Stimulated activated CD8-positive, alpha-beta memory T cell treated with anti-CD3 and anti-CD28 coated beads, Interleukin-4, amount 100 ng/mL, for 24 hours (primary cell): ENCODE data around the gene FBXL13.
"Not testable (repeated sequence)": the region's sequence is repeated elsewhere in the genome, so short reads cannot be mapped to it uniquely, and the experiment has no call there.

Experiments
- DNase-seq: peaks from one replicate; pipeline ENCODE4 v3.0.0-alpha.2; 2020; ENCODE audit warnings: low read depth

Gene FBXL13

DNA sequence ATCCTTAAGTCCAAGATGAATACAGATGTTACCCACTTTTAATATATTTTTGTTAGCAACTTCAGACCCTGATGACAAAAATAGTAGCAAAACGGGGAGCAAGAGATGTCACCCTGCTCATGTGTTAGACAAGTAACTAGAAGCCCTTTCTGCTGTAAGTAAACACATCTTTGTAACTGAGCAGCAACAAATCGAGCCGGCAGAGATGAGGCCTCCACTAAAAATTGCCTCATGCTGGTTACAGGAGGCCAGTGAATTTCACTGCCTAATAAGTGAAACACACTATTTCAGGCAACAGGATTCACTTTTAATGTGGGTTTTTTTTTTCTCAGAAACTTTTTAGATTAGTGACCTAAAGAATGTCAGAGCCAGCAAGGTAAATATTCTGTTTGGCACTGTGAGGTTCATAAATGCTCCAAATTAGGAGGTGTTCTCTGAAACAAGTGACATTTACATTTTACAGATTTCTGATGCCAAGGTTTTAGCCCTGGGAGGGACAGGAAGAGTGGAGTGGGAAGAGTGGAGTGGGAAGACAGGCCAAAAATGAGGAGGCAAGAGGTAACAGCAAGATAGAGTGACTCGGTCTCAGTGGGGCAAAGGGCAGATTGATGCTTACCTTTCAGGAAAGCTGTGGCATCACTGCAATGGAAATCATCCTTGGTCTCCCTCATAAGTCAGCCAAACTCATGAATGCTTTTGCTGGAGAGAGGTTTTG lies 215.4 kb downstream of the FBXL13 start:
- DNase-seq, result no peak

DNA sequence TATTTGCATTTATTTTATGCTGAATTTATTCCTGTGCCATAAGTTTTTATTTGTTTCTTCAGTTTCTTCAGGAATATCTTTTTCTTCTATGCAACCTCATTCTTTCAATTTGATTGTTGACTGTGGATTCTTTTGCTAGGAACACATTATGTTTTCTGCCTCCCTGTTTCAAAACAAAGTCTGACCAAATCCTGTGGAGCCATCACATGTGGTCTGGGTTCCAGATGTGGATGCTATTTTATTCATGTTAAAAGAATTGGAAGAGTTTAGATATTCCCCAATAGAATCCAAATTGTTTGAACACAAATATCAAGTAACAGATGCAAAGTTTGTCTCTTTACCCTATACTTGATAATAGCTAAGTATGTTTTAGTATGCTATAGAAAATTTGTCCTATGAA lies 218.6 kb downstream of the FBXL13 start:
- DNase-seq, result no peak

DNA sequence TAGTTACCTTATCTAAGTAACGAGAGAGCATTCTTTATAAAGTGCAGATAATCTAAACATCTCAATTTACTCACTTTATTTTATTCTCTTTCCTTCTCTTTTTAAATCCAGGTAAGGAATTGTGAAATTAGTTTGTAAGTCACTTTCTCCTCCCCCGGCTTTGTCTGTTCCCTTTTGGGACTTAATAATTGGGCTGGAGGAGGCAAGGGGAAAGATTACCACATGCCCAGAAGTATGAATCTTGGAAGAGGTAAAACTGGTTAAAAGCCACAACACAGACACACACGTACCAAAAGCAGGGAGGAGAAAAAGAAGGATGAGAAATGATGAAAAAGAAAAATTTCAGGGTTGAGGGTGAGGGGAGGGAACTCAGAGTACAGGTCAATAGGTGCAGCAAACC lies 225.1 kb downstream of the FBXL13 start:
- DNase-seq, result no peak

DNA sequence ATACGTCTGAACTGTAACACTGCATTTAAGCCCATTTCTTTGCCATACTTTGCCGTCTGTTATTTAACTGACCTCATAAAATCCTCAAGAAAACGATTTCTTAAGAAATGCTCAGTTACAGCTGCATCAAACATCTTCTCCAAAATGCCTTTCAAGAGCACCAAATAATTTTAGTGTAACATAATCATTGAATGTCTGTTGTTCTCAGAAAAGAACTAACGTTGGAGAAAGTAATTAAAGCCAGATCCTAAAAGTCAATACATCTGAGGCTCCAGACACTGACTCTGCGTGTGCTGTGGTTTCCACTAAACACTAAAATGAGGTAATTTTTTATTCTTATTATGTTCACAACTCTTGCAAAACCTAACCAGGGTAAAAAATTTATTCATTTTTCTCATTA lies 225.5 kb downstream of the FBXL13 start:
- DNase-seq, result no peak

DNA sequence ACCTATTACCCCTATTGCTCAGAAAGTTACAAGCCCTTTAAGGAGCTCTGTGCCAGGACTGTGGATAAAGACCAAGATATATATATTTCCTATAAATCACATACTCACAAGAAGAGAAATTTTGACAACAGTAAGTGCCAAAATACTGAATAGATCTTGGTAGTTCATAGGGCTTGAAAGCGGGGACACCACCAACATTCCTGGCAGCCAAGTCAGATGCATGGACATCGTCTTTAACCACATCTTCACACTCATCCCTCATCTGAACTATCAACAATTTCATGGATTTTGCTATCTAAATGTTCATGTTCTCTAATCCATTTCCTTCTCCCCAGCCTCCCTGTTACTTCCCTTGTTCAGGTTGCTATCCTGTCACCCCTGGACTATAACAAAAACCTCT lies 229.2 kb downstream of the FBXL13 start:
- DNase-seq, result no peak

DNA sequence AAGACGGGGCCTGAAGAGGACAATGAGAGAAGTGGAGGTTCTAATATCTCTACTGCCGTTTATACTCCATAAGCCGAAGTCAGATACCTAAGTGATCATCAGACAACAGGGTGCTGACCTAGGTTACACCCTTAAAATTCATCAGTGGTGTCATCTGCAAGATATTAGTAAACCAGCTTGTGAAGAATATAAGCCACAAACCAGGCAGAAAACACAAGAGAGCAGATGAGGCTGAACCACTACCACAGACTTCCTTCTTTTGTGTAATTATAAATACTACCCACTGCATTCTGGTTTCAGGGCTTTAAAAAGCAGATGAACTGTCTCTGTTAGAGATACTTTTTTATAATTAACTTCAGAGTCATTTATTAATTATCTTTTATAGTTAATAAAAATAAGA lies 230.7 kb downstream of the FBXL13 start:
- DNase-seq, result no peak

DNA sequence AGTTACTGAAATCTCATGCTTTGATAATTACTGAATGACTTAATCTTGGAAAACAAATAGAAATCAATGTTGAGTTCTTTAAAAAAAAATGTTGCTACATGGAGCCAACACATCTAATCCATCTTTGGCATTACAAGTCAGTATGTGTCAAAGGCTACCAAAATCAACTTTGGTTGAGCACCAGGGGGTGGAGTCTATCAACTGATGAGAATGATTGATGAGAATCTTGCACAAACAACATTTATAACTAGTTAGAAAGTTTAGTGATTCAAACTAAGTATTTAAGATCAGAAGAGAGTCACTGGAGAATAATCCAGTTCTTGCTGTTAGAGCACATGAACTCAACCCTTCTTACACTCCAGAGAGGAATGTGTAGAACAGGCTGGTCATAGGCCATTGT lies 232.3 kb downstream of the FBXL13 start:
- DNase-seq, result no peak

DNA sequence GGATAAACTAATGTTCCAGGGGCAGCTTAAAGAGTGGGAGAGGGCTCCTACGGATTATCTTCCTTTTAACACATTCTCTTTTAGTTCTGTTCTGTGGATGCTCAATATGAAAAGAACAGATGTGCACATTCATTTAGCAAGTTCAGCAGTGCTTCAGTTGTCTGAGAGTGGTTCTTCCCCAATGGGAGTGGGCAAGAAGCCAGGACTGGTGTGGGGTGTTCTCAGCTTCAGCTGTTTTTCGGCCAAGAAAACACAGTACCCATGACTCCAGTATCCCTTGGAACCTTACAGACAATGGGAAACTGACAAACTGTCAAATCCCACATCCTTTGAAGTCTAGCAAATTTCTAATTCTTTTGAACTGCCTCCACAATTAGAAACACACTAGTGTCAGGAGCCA lies 233.3 kb downstream of the FBXL13 start:
- DNase-seq, result no peak

DNA sequence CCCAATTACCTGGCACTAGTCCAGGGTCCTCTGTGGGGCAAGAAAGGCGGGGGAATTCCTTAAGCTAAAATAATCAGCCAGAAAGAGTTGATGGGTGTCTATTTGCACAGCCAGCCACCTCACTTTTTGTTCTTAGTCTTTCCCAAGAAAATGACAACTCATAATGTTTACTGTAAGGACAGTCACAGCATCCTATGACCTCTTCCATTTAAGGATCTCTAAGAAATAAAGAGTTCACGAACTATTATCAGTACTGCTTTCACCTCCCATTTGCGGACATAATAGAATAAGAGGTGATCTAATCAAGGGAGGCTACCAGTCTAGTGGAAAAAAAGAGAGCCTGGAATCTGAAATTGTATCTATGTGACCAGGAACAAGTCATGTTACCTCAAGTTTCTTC lies 234.2 kb downstream of the FBXL13 start:
- DNase-seq, result no peak

DNA sequence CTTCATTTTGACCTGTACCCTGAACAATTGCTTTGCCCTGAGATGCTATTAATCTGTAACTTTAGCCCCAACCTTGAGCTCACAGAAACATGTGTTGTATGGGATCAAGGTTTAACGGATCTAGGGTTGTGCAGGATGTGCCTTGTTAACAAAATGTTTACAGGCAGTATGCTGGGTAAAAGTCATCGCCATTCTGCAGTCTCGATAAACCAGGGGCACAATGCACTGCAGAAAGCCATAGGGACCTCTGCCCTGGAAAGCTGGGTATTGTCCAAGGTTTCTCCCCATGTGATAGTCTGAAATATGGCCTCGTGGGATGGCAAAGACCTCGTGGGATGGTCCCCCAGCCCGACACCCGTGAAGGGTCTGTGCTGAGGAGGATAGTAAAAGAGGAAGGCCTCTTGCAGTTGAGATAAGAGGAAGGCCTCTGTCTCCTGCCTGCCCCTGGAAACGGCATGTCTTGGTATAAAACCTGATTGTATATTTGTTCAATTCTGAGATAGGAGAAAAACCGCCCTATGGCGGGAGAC lies 236.0 kb downstream of the FBXL13 start:
- not testable (repeated sequence) for DNase-seq

DNA sequence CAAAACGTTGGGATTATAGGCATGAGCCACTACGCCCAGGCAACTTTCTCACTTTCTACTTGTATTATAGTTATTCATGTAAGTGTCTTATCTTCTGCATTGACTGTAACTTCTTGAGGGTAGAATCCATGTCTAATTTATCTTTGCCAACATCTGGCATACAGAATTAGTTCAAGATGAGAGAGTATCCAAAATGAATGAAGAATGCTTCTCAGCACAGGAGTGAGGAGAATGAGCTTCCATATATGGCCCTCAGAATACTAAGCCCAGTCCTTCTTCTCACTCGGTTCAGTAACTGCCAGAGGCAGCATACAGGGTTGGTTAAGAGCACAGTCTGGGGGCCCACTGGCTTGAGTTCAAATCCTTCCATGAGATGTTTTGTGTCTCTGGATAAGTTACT lies 236.8 kb downstream of the FBXL13 start:
- no peak for DNase-seq

DNA sequence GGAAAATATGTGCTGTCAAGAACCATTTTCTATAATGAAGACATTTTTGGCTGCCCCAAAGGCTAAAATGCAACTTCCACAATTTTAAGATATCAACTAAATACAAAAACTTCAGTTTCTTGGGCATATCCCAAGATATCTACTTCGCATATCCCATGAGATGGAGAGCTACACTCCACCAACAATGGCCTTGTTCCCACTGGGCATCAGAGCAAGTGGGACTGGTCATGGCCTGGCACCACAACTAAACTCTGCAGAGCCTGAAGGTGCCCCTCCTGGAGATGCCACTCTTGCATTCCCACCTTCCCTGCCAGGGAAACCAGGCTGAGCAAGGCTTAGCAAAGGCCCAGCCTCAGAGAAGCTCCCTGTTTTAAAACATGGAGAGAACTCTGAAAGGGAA lies 237.6 kb downstream of the FBXL13 start:
- no peak for DNase-seq

DNA sequence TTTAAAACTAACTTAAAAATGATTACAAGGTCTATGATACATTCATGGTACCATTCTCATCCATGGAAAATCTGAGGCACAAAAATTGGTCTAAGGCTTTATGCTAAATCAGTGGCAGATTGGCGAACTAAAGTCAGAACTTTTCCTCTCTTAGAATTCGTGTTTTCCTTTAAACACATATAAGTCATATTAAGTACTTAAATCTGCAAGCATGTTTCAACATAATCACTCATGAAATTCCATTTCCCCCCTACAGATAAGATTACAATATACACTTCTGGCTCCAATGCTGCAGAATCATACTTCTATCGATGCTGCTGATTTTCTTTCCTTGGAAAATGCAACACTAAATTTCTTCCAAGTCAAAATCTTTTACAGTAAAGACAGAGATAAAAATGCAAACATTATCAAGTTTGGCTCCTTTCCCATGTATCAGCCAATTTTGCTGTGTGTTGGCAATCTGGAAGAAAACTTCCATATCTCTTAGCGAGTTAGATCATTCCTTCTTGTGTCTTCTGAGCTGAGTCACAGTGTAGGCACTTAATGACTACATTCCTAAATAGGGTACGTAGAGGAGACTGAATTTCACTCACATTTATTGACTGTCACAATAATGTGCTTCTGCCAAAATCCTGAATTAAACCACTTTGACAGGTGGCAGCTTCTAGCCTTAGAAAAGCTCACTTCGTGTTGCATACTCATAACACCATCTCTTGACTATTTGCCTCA lies 238.2 kb downstream of the FBXL13 start:
- no peak for DNase-seq

DNA sequence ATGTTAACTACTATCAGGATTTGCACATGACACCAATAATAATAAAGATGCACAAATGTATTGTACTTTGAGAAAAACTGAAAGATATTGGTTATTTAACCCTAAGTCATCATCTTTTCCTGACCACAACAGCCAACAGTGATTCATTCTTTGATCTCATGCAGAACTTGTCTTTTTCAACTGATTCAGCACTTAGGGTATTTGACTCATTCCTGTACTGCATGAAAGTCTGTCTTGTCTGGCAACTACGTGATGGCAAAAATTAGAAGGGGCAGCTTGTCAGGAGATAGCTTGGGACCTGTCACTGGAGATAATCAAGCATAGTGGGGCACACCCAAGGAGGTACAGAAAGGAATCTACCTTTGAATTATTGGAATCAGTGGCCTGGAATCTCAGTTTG lies 239.6 kb downstream of the FBXL13 start:
- no peak for DNase-seq

DNA sequence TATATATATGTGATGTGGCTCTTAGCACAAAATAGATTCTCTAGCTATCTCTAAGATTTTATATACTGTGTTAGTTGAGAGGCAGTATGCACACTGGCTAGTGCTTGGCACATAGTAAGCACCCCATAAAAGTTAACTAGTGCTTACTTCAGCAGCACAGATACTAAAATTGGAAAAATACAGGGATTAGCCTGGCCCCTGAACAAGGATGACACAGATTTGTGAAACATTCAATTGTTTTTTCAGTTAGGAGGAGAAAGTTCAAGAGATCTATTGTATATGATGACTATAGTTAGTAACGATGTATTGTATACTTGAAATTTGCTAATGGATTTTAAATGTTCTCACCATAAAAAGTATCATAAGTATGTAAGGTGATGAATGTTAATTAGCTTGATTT lies 240.1 kb downstream of the FBXL13 start:
- no peak for DNase-seq

DNA sequence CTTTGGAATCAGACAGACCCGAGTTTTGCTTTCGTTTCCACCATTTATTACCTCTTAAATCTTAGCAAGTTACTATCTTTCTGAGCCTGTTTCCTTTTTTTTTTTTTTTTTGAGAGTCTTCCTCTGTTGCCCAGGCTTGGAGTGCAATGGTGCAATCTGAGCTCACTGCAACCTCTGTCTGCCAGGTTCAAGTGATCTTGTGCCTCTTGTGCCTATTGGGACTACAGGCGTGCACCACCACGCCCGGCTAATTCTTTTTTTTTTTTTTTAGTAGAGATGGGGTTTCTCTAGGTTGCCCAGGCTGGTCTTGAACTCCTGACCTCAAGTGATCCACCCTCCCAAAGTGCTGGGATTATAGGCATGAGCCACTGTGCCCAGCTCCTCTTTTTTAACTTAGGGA lies 241.3 kb downstream of the FBXL13 start:
- DNase-seq, result no peak

DNA sequence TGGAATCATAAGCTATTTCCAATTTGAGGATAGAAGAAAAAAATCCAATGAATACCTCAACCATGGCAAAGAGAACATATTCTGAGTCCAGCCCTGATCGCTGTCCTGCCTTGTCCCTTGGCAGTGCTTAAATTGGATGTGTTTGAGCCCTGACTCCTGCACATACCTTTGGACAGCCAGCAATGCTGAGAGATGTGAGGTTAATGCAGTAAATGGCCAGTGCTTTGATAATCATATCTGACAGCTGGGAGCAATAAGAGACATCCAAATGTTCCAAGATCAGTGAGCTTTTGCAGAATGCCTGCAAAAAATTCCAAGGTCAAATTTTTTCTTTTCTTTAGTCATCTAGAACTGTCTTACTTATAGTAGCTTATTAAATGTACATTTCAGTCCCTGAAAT lies 241.9 kb downstream of the FBXL13 start:
- DNase-seq, result no peak

DNA sequence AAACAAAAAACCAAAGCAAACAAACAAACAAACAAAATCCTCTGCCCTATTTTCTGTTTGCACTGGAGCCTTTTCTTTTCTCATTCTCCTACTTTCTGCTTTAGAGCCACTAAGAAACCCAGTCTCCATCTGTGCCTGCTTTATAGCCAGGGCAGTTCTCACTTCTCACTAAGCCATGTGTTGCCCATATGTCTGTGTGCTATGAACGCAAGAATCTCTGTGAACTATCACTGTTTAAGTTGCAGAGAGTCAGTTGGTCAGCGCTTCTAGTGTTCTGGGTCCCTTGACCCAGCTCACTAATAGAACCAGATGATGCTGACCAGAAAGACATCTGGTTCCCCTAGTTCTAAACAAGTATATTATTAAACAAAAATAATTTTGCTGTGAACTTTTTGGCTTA lies 244.4 kb downstream of the FBXL13 start:
- DNase-seq, result no peak

DNA sequence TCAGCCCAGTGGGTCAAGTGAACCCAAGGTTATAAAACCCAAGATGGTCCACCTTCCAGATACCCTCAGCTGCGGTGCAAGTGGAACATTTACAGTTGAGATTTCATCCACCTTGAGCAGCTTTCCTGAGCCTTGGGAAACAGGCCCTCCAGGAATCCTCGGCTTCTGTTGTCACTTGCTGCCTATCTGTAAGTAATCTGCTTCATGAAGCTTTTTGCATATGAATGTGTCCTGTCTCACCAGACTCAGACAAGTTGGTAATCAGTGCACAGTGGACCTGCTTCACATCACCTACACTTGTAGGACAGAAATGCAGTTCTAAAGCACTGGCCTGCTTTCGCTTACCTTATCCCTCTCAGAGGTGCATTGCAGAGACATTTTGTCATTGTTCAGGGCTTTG lies 245.5 kb downstream of the FBXL13 start:
- DNase-seq, result no peak

DNA sequence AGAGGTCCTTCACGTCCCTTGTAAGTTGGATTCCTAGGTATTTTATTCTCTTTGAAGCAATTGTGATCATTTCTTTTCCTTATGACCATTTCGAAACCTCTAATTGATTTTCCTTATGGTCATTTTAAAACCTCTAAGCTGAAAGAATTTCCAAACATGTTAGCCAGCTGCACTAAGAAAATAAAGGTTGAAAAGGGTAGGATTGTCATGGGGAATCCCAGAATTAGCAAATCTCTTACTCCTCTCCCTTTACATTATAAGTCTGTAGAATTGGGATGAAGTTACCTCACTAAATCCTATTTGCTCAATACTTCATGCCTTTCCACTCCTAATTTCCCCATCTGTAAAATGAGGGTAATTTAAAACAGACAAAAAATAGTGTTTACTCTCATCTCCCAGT lies 246.3 kb downstream of the FBXL13 start:
- DNase-seq, result no peak

DNA sequence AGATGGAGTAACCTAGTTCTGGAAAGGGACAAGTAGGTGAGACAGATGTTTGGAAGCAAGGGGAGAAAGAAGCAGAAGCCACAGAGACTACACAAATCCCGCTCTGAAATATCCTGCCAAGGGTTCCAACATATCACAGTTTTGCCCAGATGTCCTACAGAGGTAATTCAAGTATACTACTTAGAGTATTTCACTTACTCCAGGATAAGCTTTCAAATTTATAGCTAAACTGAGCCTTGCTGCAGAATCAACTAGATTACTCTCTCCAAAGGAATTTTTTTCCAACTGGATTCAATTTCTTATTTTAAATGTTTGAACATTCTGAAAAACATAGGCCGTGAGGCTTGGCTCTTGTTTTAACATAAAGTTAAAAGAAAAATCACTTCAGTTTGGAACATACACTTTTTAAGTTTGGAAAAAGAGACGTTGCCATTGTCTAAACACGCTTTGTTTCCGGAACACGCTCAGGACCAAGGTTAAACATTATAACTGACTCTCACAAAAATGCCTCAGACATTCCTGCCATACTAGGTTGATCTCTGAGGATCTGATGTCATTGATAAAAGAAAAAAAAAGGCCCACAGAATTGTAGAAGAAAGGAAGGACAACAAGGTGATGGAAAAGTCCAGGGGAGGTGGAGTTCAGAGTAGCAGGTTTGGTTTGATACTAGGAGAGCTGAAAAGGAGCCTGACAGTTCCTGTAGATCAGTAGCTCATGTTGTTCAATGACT lies 251.0 kb downstream of the FBXL13 start:
- no peak for DNase-seq

DNA sequence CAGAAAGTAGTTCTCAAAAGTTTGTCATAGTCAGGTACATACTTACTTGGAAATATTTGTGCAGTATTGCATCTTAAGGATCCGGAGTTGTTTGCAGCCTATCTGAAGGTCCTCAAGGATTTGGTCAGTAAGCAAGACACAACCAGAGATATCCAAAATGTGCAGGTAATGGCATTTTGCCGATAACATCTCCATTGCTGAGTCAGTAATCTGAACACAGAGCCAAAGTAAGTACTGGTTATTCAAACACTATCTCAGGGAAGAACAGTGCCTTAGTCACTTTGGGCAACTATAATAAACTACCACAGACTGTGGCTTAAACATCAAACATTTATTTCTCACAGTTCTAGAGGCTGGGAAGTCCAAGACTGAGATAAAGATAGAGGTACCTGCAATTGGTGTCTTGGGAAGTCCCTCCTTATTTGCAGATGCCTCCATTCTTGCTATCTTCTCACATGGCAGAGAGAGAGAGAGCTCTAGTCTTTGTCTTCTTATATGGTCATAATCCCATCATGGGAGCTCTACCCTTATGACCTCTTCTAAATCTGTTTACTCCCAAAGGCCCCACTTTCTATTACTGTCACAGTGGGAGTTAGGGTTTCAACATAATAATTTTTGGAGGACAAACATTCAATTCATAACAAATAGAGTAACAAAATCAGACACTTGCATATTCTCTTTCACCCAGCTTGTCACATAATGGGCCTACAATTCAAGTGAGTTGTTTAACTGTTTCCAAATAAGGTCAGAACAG lies 252.4 kb downstream of the FBXL13 start:
- no peak for DNase-seq
